22Rv1 (cell line): ENCODE measurements around the gene UBE3A.

Experiments used
- H3K27ac ChIP-seq: fragments of 450-650 bp; 2 replicates; pipeline ENCODE4 v1.5.1; 2017
- ZFX ChIP-seq: fragments of 450-650 bp; IDR thresholded peaks from 2 replicates; pipeline ENCODE4 v1.6.1; 2017; ENCODE audit warnings: antibody characterized with exemption, borderline replicate concordance
- TF ChIP-seq, protein P1 (sequence below): fragments of 450-650 bp; IDR thresholded peaks from 2 replicates; pipeline ENCODE4 v1.5.1; 2017; ENCODE audit warnings: mild to moderate bottlenecking

The UBE3A gene

DNA sequence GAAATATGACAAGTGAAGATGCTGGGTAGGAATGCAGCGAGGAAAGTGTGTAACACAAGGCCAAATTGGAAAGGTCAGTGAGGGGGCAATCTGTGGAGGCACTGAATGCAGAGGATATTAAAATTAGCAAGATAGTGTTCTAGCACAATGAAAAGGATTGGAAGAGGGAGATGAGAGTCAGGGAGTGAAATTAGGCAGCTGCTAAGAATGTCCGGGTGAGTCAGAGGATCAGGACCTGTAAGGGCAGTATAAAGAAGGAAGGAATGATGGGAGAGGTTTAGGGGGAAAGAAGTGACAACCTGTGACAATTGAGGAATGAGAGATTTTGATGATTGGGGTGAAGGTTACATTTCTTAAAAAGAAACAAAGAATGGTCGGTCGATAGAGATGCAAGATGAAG is 103.5 kb downstream of the UBE3A start:
- H3K27ac ChIP-seq = no peak overlapping the region
- no peak for TF ChIP-seq ZFX
- TF ChIP-seq, protein P1, sequence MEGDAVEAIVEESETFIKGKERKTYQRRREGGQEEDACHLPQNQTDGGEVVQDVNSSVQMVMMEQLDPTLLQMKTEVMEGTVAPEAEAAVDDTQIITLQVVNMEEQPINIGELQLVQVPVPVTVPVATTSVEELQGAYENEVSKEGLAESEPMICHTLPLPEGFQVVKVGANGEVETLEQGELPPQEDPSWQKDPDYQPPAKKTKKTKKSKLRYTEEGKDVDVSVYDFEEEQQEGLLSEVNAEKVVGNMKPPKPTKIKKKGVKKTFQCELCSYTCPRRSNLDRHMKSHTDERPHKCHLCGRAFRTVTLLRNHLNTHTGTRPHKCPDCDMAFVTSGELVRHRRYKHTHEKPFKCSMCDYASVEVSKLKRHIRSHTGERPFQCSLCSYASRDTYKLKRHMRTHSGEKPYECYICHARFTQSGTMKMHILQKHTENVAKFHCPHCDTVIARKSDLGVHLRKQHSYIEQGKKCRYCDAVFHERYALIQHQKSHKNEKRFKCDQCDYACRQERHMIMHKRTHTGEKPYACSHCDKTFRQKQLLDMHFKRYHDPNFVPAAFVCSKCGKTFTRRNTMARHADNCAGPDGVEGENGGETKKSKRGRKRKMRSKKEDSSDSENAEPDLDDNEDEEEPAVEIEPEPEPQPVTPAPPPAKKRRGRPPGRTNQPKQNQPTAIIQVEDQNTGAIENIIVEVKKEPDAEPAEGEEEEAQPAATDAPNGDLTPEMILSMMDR = no peak

DNA sequence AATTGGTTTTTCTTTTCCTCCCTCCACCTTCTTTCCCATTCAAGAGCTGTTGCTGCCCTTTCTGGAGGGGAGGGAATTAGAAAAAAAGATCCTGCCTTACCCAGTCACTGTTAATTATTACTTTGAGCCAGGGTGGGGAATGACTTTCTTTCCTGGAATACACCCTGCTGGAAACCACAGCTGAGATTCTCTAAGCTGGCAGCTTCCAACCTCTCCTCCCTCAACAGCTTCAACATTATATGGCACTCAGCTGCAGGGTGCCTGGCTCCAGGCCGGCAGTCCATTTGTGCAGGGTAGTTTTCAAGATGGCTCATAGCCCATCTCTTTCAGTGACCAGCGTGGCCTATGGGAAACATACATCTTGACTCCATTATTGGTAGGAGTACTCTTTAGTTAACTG is 105.8 kb downstream of the UBE3A start:
- H3K27ac ChIP-seq = no peak overlapping the region
- TF ChIP-seq, protein P1 = no peak
- TF ChIP-seq ZFX = no peak

DNA sequence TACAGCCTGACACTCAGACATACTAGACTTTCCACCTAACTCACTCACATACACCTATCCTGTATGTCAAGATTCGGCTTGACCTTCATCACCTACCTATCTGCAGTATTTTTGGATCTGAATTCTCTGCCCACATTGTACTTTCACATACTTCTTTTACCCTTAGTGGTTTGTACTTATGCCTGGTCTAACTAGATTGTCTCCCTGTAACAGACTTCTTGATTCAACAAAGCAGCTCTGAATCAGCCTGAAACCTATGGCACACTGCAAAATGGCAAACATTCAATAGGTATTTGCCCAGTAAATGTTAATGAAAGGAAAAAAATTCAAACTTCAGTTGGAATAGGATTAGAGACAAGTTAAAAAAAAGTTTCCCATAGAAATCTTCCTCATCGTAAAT is 106.5 kb downstream of the UBE3A start:
- TF ChIP-seq, protein P1 = no peak
- no peak for TF ChIP-seq ZFX
- no peak overlapping the region for H3K27ac ChIP-seq

DNA sequence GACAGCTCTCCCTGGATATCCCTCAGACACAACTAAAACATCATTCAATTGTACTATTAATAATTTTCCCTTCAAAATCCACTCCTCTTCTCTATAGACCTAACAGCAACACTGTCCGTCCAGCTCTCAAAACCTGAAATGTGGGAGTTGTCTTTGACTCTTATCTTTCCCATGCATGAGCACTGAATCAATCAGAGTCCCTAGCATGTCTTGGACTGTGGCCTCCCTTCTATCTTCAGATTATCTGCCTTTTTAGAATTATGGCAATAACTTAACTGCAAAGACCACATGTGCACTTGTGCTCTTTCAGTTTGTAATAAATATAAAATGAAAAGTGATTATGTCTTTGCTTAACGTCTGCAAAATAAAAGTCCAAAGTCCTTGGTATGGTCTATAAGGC is 107.0 kb downstream of the UBE3A start:
- H3K27ac ChIP-seq = no peak overlapping the region
- TF ChIP-seq ZFX = no peak
- TF ChIP-seq, protein P1 = no peak

DNA sequence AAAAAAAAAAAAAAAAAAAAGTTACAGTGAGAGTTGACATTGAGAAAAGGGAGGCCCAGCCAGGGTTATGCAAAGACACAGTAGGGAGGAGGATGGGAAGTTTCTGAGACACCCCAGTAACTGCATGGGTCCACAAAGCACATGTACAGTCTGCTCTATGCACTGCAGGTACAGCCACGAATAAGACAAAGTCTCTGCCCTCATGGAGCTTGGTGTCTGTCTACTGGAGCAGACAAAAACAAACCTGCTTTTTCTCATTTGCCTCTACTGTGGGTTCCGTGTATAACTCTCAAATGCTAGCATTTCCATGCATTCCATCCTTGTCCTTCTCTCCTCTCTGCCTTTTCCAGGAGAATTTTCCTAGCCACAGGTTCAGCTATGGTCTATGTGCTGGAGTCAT is 107.4 kb downstream of the UBE3A start:
- H3K27ac ChIP-seq = no peak overlapping the region
- no peak for TF ChIP-seq ZFX
- TF ChIP-seq, protein P1 = no peak

DNA sequence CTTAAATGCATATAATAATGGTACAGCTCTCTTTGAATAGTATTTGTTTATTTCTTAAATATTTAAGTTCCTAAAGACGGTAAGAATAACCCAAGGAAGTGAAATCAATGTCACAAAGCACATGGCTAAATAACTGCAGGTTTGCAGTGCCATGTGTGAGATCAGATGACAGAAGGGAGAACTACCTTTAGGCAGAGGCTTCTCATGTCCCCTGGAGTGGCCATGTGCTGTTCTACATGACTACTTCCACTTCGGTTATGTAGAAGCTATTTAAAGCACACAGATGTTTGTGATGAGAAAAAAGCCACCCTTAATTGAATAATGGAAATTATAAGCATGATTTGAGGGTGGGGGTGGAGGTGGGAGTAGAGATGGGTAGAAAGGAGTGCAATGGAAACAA is 109.1 kb downstream of the UBE3A start:
- no peak overlapping the region for H3K27ac ChIP-seq
- TF ChIP-seq, protein P1 = no peak

DNA sequence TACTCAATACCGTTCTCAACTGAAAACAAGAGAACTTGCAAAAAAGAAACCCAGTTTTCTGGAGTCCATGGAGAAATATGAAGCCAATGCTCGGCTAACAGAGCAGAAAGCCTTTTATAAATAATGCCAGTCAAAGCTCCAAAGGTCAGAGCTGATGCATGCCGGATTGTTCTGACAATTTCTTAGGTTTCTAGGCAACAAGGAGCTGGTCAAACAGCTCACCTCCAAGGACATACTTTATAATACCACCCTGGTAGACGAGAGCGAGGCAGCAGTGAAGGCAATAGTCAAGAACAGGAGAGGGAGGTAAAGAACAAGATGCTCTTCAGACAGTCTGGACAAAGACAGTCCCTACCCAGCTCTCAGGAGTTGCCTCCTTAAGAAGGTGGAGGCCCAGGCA is 111.1 kb downstream of the UBE3A start:
- TF ChIP-seq, protein P1 = no peak
- no peak for TF ChIP-seq ZFX
- no peak overlapping the region for H3K27ac ChIP-seq
